Esophagus squamous epithelium (tissue), 4 donors: Measurements from ENCODE around the gene PEX1.
"Not testable (repeated sequence)": the region's sequence is repeated elsewhere in the genome, so short reads cannot be mapped to it uniquely, and the experiment has no call there.

Source experiments
- CTCF ChIP-seq, 6 experiments: fragments of 450-650 bp in 4 of 6; fragments of 200-600 bp in 2 of 6; sonication (generic) in 2 of 6; IDR thresholded peaks; one replicate each; pipeline ENCODE4 v1.5.1; 2016 to 2019; ENCODE audit warnings: antibody characterized with exemption in 6 of 6, mild to moderate bottlenecking in 4 of 6, moderate library complexity in 4 of 6
- POLR2A ChIP-seq, 4 donors: fragments of 450-650 bp; IDR thresholded peaks; one replicate each; pipeline ENCODE4 v1.6.1; 2017; ENCODE audit warnings: antibody characterized with exemption in 4 of 4, mild to moderate bottlenecking in 4 of 4, moderate library complexity in 3 of 4

GRCh38 chr7:92475851-92476590, 52.3 kb downstream of the PEX1 start:
- not testable (repeated sequence) for TF ChIP-seq CTCF, POLR2A (IDR thresholded peaks at IDR 0.05)
